Astrocyte of the hippocampus (primary cell): ENCODE results near the gene TEX30.
A peak's percentile ranks its signal among the peaks of the same experiment; 100 is the strongest.

Experiments used
- DNase-seq: peaks from one replicate; pipeline ENCODE4 v3.0.0; 2011; ENCODE audit warnings: low read depth, low spot score

The TEX30 gene

DNA sequence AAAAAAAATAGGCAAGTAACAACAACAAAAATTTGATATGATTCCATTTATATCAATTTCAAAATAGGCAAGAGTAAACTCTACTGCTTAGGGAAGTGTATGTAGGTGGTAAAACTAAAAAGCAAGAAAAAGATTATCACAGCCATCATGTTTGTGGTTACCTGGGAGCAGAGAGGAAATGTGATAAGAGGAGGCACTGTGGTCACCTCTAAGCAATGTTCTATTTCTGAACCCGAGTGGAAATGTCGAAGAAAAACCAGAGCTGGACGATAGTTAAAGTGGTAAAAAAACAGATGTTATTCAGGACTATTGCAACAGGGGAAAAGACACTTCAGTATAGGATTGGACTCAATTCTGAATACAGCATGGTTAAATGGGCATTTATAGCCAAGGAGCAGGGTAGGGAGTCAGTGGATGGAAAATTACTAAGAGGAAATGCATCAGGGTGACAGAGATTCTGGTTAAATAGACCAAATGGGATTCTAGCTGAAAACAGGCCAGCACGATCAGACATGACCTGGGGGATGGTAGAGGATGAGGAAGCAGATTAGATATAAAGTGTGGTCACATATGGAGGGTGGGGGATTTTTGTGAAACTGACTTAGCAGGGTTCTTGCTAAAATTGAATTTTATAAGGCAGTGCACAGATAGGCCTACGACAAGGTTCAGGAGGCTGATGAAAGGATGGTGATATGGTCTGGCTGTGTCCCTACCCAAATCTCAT lies 6.0 kb upstream of the TEX30 start:
- no peak for DNase-seq

DNA sequence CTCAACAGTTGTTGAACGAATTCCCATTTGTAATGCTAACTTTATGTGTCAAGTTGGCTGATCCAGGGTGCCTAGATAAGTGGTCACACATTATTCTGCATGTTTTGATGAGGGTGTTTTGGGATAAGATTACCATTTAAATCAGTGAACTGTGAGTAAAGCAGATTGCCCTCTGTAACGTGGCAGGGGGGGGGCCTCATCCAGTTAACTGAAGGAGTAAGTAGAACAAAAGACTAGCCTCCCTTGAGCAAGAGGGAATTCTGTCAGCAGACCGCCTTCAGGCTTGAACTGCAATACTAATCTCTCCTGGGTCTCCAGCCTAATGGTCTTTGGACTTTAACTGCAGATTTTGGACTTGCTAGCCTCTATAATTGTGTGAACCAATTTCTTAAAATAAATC lies 4.2 kb upstream of the TEX30 start:
- DNase-seq = no peak

DNA sequence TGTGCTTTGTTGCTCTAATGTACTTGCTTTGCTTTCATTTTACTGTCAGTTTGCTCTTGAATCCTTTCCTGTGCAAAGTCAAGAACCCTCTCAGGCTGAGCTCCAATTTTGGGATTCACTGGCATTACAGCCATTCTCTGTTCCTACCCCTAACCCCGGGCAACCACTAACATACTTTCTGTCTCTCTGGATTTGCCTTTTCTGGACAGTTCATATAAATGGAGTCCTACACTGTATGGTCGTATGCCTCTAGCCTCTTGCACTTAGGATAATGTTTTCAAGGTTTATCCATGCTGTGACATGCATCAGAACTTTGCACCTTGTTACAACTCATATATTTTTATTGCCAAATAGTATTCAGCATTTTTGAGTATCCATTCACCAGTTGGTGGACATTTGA lies 2.7 kb upstream of the TEX30 start:
- DNase-seq = no peak

DNA sequence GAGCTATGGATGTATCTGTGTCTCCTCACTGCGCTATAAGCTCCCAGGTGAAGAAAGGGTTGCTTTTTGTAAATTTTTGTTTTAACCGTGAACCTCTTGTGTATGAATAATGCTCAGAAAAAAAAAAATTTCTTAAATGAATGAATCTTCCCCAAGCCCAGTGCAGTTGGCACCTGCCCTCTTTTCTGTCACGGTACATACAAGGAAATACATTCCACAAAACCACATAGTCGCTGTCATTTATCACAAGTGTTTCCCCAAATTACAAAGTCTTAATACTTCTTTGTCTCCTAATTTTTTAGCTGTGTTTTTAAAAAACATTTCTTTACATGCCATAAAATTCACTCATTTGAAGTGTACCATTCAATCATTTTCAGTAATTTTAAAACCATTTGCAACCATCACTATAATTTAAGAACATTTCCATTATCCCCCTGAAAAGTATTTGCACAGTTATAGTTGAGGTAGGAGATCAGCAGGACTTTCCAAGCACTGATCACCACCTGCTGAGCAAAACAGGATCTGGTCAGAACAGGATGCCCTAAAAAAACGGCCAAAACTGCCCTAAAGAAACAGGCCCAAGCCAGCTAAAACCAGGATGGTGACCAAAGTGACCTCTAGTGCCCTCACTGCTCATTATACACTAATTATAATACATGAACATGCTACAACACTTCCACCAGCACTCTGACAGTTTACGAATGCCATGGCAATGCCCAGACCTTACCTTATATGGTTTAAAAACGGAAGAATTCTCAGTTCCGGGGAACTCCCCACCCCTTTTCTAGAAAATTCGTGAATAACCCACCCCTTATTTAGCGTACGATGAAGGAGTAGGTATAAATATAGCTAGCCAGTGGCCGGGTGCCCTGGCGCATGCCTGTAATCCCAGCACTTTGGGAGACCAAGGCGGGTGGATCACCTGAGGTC lies 1.3 kb upstream of the TEX30 start:
- DNase-seq = no peak

DNA sequence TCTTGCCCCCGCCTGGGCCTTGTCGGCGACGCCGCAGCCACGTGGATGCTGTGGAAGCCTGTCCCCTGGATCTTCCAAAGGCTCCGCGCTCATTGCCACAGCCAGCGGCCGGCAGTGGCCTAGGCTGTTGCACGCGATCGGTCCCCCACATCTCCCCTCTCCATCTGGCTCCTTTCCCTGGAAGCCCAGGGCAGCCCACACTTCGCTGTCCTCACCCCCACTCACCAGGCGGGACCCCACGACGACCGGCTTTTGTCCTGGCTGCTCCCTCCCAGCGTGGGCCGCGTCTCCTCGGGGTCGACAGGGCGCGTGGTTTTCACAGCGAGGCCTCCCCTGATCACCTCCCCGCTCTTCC lies 605 bp upstream of the TEX30 start:
- DNase-seq = no peak

DNA sequence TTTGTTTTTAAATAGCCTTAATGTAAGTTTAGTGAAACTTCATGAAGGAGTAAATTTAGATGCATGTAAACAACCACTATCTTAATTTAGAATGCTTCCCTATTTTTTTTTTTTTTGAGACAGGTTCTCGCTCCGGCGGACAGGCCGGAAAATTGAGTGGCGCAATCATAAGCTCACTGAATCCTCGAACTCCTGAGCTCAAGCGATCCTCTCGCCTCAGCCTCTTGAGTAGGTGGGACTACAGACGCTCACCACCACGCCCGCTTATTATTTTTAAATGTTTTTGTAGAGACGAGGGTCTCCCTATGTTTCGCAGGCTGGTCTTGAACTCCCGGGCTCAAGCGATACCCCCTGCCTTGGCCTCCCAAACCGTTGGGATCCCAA lies 1.6 kb downstream of the TEX30 start:
- no peak for DNase-seq

DNA sequence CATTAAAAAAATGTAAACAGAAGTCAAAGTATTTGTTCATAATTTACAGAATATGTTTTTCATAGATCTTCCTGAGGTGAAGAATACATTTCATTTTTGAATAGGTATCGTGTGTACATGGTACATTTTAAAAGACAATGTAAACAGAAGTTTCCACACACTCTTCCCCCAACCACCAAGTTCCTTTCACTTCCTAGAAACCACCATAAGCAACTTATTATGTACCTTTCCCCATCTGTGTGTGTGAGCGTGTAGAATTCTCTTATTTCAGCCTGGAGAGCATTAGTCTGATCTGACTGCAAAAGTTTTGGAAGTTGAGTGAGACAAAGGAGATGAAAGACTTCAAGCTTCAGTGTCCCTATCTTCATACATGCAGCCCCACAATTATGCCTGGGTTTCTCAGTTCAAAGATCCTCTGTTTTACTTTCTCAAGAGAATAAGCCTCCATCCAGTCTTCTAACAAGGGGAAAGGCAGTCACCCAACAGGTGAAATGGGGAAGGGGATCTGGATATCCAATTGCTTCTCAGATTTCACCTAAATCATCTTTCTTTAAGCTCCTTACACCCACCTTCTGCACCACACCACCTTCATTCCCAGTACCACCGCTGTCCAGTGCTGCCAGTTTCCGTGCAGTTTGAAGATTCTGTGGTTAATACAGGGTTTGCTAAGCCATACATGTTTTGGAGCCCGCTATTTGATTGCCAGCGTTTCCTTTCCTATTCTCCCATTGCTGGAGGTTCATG lies 2.1 kb downstream of the TEX30 start:
- no peak for DNase-seq

DNA sequence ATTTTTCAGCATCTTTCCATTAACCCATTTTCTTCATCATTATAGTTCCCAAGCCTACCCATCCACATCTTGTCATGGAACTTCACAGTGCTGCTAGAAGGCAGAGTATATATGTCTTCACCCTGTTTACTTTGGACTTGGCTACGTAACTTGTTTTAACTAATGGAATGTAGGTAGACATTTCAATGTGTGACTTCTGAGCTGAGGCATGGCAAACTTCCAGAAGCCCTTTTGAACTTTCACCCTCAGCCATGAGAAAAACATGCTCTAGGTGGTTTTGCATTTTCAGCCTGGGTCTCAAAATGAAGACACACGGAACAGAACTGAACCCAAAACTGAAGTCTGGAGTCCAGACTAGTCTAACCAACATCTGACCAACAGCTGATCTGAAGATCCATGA lies 3.2 kb downstream of the TEX30 start:
- peak; percentile 3 for DNase-seq

DNA sequence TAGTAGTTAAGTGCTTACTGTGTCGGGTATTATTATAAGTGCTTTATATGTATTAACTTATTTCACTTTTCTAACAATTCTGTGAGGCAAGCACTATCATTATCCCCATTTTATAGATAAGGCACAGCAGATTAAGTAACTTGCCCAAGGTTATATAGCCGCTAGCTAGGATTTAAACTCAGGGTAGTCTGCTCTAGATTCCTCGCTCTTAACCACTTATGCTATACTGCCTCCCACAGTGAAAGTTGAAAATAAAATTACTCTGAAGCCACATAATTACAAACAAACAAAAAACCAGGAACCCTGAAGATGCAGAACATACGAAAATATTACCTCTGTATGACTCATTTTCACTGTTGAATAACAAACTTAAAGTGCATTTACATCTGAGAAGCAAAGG lies 3.9 kb downstream of the TEX30 start:
- DNase-seq = peak; percentile 2

DNA sequence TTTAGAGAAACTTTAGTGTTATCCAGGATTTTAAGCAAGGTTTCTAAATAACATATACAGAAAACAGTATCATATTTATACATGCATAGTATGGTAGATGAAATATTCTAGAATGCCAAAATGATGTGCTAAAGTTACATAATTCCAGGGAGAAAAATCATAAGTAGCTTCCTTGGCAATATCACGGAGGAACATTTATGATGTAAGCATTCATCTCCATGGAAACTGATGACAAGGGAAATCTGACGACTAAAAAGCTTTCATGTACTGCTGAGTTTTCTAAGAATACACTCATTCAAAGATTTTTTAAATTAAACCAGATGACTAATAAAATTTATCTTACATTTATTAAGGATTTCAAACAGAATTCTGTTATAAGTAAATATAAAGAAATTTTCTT lies 4.7 kb downstream of the TEX30 start:
- no peak for DNase-seq

DNA sequence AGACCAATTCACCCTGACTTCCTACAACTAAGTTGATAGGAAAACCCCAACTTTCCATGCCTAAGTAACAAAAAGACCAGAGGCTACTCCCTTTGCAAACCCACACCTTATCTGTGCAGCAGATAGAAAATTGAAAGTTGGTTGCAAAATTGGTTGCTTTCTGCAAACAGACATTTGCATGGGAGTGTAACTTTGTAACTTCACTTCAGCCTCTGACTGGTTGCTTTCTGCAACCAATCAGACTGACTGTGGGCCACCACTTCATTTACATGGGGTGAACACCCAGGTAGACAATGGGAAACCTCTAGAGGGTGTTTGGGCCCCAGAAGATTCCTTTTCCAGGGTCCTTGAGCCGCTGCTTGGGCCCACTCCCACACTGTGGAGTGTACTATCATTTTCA lies 9.8 kb downstream of the TEX30 start:
- no peak for DNase-seq

DNA sequence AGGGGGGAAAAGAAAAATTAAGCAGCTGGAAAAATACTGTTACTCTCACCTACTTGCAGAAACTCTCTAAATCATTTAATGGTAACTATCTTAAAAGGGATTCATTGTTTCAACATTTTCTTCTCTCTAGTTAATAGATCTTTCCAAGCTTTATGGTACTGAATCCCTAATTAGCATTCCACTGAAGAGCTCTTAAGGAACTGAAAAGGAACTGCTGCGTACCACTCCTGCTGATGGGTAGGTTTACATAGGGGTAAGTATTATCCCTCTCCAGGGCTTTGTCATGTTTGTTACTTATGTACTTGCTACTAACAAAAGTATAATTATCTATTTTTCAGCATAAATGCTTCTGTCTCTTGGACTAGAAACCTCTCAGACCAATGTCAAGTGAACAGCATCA lies 12.5 kb downstream of the TEX30 start:
- DNase-seq = no peak

DNA sequence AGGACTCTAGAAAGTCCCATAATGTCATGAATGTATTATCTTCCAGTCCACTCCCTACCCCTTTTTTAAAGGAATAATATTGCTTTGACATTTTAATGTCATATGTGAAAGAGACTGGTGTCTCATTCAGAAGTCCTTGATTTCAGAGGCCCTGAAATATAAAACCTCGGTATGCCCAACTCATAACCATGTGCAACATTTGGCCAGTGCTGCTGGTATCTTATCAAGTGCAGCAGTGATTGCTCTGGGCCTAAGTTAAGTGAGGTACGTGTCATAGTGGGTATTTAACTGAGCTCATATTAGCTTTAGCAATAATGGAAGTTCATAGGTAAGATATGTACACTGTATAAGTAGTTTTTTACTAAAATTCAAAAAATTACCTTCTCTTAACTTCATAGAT lies 14.7 kb downstream of the TEX30 start:
- no peak for DNase-seq

DNA sequence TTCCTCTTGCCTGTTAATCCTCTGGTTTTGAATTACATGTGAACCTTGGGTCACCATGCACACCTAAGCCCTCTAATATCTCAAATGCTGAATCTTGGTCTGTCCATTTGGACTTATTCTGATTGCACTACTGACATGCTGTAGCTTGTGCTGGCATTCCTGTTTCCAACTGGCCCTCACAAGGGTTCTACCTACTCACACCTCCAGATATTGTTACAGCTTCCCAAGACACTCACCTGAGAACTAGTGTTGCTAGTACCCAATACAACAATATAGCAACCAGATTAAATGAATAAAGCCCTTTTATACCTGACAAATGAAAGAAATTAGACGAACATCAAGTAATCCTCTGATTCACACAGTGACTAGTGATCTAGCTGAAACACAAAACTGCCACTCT lies 16.6 kb downstream of the TEX30 start:
- DNase-seq = no peak

DNA sequence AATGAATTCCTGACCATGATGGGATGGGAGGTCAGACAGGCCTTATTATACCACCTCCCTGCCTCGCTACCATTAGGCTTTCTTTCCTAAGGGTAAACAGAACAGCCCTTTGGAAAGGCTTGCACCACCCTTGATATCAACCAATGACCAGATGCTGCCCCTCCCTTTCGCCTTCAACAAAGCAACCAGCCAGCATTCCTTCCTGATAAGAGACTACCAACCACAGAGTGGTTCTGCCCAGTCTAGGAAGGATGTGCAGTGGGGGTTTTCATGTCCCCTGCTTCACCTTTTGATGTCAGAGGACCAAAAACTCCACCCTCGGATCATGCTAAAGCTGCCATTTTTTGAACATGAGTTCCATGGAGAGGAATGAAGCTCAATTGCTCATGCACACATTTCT lies 21.7 kb downstream of the TEX30 start:
- DNase-seq = no peak

DNA sequence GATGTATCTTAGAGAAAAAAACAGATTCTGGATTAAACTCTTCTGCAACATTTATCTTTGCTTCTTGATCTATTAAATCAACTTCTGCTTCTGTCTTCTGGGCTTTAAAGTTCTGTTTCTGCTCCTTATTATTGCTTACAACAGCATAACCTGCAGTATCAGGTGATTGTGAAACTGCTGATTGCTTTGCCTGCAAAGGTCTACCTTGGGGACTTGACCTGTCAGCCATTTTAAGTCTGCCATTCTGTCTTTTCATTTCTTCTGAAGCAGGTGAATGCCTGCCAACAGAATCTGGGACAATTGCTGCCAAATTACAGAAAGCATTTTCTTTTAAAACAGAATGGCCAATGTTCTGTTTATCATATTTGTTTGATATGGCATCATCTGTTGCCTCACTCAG lies 31.1 kb downstream of the TEX30 start:
- DNase-seq = no peak

DNA sequence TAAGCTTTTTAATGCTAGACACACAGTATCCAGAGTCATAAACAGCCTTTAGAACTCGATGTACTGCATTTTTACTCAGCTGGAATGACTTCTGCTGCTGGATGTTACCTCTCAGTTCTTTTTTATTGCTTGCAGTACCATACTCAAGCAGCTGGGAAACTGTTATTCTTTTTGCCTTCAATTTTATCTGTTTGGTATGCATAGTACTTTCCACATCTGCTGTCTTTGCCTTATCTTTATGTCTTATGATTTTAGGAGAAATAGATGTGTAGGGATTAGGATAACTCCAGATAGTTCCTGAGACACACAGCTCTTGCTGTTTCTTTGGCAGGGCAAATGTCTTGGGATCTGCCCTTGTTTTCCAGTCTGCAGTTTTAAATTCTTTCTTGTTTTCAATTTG lies 31.5 kb downstream of the TEX30 start:
- no peak for DNase-seq

DNA sequence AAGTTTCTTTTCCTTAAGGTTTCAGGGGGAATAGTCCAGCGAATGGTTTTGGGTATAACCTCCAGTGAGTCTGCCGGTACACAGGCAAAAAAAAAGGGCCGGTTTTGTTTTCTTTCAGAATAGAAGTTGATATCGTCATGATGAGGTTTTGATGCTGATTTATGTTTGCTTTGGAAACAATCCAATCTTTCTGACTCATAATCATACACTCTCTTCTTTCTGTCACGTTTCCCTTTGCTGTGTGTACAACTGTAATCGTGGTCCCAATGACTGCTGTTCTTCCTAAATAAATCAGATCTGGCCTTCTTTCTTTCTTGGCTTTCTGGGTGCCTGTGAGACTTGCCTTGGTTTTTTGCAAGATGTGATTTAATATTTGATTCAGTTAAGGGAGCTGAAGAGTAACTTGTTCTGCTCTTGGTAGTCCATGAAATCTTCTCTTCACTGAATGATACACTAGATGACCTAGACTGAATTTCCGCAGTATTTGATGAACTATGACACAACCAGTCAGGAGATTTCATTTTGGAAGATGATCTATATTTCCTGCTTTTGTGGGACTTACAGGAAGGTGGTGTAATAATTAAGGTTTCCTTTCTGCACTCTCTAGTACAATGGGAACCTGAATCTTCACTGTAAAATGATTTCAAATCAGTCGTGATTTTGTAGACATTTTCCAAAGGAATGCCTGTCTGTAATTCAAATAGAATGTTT lies 43.9 kb downstream of the TEX30 start:
- DNase-seq = peak; percentile 45

DNA sequence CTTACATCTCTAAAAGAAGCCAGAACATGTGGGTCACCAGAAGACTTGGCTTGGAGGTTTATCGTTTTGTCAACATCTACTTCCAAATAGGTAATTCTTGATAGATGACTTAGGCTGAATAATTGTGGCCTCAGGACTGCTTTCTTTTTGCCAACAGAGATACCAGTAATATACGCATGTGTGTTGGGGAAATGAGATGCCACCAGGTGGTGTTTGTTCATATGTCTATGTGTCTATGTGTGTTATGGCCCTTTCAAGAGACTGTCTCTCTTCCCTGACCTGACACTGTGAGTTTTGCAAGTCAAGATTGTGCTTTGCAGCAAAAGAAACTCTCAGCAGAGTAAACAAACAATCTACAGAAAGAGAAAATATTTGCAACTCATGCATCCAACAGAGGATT lies 47.2 kb downstream of the TEX30 start:
- DNase-seq = no peak

DNA sequence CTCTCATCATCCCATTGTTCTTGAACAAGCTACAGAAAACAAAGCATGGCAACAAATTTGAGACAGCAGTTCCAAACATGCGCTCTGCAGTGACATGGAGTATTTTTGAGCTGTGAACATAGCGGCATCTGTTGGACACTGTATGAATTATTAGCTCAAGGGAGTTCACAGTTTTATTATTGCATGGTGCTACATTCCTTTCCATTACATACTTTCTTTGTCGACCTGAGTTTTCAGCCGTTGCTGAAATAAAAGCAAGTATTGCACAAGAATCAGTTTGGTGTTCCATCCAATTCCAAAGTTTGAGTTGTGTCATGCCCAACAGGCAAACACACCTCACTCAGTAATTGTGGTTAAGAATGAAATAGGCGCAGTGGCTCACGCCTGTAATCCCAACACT lies 48.7 kb downstream of the TEX30 start:
- DNase-seq = peak; percentile 44

DNA sequence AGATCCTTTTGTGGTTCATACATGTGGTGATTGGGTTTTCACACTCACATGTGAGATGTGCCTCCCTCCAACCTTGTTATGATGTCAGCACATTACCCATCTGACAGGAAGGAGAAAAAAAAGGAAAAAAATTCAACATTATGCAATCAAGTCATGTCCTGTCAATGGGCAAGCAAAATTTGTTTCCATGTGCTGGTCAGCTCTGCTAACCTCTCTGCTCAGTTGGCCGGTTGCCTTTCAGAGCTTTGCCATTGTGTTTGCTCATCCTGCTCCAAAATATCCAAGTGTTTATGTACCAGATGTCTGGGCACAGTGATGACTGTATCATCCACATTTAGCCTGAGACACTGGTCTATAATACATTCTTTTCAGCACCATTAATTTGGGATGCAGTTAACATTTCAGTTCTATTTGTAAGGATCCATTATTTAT lies 51.8 kb downstream of the TEX30 start:
- no peak for DNase-seq

DNA sequence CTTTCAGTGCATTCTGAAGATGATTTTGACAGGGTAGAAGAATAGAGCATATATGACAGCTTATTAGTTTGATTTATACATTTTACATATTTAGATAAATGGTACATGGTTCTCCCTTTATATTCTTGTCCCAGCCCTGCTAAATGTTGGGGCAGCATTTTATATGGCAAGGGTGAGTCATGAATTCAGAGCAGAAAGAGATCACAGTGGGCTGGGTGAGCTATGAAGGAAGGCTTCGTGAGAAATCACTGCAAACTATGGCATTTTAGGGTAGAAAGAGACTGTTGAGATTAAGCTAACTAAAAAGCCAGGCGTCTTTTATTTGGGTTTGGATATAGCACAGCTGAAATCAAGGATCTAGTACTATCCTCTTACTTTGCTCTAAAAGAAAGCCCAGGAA lies 54.8 kb downstream of the TEX30 start:
- DNase-seq = no peak
